ENCODE measurements around the gene HECW1. TPM values are rescaled to one million over a fixed set of nuclear protein-coding genes. Genes with fewer than 3 reads are reported as not detected.
"Not testable (repeated sequence)": the region's sequence is repeated elsewhere in the genome, so short reads cannot be mapped to it uniquely, and the experiment has no call there.

Gene HECW1
- total and polyA plus RNA-seq, 11 donors: 0.23 TPM; not detected in 10

- H3K27ac ChIP-seq: no peak overlapping the region
- H3K4me1 ChIP-seq: peaks cover 0 to 61% (median 0%) of the 10 kb centered on the region in 12 donors
- TF ChIP-seq POLR2A (IDR thresholded peaks at IDR 0.05): no peak
- TF ChIP-seq, protein P1, sequence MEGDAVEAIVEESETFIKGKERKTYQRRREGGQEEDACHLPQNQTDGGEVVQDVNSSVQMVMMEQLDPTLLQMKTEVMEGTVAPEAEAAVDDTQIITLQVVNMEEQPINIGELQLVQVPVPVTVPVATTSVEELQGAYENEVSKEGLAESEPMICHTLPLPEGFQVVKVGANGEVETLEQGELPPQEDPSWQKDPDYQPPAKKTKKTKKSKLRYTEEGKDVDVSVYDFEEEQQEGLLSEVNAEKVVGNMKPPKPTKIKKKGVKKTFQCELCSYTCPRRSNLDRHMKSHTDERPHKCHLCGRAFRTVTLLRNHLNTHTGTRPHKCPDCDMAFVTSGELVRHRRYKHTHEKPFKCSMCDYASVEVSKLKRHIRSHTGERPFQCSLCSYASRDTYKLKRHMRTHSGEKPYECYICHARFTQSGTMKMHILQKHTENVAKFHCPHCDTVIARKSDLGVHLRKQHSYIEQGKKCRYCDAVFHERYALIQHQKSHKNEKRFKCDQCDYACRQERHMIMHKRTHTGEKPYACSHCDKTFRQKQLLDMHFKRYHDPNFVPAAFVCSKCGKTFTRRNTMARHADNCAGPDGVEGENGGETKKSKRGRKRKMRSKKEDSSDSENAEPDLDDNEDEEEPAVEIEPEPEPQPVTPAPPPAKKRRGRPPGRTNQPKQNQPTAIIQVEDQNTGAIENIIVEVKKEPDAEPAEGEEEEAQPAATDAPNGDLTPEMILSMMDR (IDR thresholded peaks at IDR 0.05): no peak
- no peak for ATAC-seq
- no peaks in the 10 kb centered on the region for H3K27me3 ChIP-seq
- H3K36me3 ChIP-seq: peaks cover 0 to 33% (median 27%) of the 10 kb centered on the region in 9 donors
- DNase-seq: no peak
- intact Hi-C loops (cut with DNase I): no loop called here
- 86 to 97% (median 93%) methylated on average over 2 of the region's 2 CpGs for WGBS, 4 donors
- H3K9me3 ChIP-seq: no peaks in the 10 kb centered on the region
- H3K4me3 ChIP-seq: no peak overlapping the region
Observed at GRCh38 chr7:43594020-43594419, 481.6 kb downstream of the HECW1 start.

DNA sequence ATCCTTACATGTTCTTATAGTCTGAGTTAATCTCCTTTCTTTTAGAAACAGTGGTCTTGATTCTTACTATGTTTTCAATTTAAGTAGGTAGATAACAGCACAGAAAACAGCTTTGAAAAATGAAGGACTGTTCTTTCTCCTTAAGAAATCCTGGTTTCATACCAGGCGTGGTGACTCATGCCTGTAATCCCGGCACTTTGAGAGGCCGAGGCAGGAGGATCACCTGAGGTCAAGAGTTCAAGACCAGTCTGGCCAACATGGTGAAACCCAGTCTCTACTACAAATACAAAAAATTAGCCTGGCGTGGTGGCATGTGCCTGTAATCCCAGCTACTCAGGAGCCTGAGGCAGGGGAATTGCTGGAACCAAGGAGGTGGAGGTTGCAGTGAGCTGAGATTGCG lies 484.0 kb downstream of the HECW1 start:
- DNase-seq; ATAC-seq; H3K9me3 ChIP-seq; intact Hi-C loops (cut with DNase I); H3K27ac ChIP-seq; H3K27me3 ChIP-seq; H3K4me3 ChIP-seq: not testable (repeated sequence)
- 90 to 92% (median 91%) methylated on average over 5 of the region's 5 CpGs for WGBS, 4 donors
- Histone ChIP-seq H3K36me3 (peaks cover 0 to 52% (median 41%) of the 10 kb centered on the region in 9 donors), H3K4me1 (peaks cover 0 to 48% (median 0%) of the 10 kb centered on the region in 12 donors)

DNA sequence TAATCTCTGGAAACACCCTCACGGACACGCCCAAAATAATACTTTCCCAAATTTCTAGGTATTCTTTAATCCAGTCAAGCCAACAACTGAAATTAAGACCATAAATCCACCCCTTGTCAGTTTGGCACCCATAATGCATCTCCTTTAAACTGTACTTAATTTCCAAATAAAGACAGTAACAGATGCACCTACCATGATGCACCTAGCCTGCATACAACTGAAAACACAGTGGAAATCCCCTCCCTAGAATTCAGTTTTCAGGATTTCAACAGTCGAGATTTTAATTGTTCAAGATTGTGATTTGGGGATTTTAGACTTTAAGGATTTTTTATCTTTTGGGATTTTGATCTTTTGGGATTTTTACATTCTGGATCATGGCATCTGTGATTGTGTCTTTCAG lies 487.6 kb downstream of the HECW1 start:
- ATAC-seq (no peak), DNase-seq (no peak)
- Histone ChIP-seq H3K27me3 (no peaks in the 10 kb centered on the region), H3K4me3 (no peak overlapping the region), H3K4me1 (peaks cover 0 to 31% (median 0%) of the 10 kb centered on the region in 12 donors), H3K36me3 (peaks cover 0 to 58% (median 45%) of the 10 kb centered on the region in 9 donors), H3K27ac (no peak overlapping the region), H3K9me3 (no peaks in the 10 kb centered on the region)
- 93 to 98% (median 96%) methylated on average over 3 of the region's 3 CpGs for WGBS, 4 donors
- intact Hi-C loops (cut with DNase I): loop anchor here in 1 of 10 donors (5.0 kb wide), 1 partner anchor 42 kb away; no protein-coding TSS in a partner anchor
- TF ChIP-seq, protein P1 (IDR thresholded peaks at IDR 0.05): no peak
- TF ChIP-seq POLR2A (IDR thresholded peaks at IDR 0.05): no peak

GRCh38 chr7:43602256-43602655 lies 489.8 kb downstream of the HECW1 start:
- peaks cover 0 to 20% (median 0%) of the 10 kb centered on the region in 12 donors for H3K4me1 ChIP-seq
- H3K27me3 ChIP-seq: no peaks in the 10 kb centered on the region
- no peak for DNase-seq
- ATAC-seq: no peak
- no peak overlapping the region for H3K27ac ChIP-seq
- WGBS, 4 donors: 73 to 88% (median 75%) methylated on average over 1 of the region's 1 CpG
- H3K9me3 ChIP-seq: no peaks in the 10 kb centered on the region
- peaks cover 0 to 42% (median 31%) of the 10 kb centered on the region in 9 donors for H3K36me3 ChIP-seq
- intact Hi-C loops (cut with DNase I): loop anchor here in 1 of 10 donors (5.0 kb wide), 1 partner anchor 40 kb away; no protein-coding TSS in a partner anchor
- no peak overlapping the region for H3K4me3 ChIP-seq
- TF ChIP-seq, protein P1 (IDR thresholded peaks at IDR 0.05): no peak
- TF ChIP-seq POLR2A (IDR thresholded peaks at IDR 0.05): no peak

GRCh38 chr7:43604251-43604650 lies 491.8 kb downstream of the HECW1 start:
- no peak overlapping the region for H3K4me3 ChIP-seq
- no peaks in the 10 kb centered on the region for H3K9me3 ChIP-seq
- WGBS, 4 donors: 94 to 98% (median 96%) methylated on average over 1 of the region's 1 CpG
- peaks cover 0 to 20% (median 0%) of the 10 kb centered on the region in 12 donors for H3K4me1 ChIP-seq
- intact Hi-C loops (cut with DNase I): loop anchor here in 1 of 10 donors (5.0 kb wide), 1 partner anchor 38 kb away; no protein-coding TSS in a partner anchor
- H3K27me3 ChIP-seq: no peaks in the 10 kb centered on the region
- ATAC-seq (no peak), DNase-seq (no peak)
- peaks cover 0 to 36% (median 26%) of the 10 kb centered on the region in 9 donors for H3K36me3 ChIP-seq
- no peak overlapping the region for H3K27ac ChIP-seq
- TF ChIP-seq POLR2A (IDR thresholded peaks at IDR 0.05): no peak
- TF ChIP-seq, protein P1 (IDR thresholded peaks at IDR 0.05): no peak

Data from heart left ventricle (tissue), 16 donors.